ENCODE measurements around the gene CLEC11A.
"Not testable (repeated sequence)": the region's sequence is repeated elsewhere in the genome, so short reads cannot be mapped to it uniquely, and the experiment has no call there.

CLEC11A gene

GRCh38 chr19:50739914-50740426 lies 16.8 kb downstream of the CLEC11A start:
- no peak for DNase-seq
- peaks cover 53 to 73% of the 10 kb centered on the region in 2 donors for H3K27me3 Mint-ChIP-seq
- H3K27ac Mint-ChIP-seq, result no peak overlapping the region
- no peak overlapping the region for H3K4me3 Mint-ChIP-seq
- ATAC-seq (replicated peaks), result no peak
- H3K4me1 Mint-ChIP-seq (ENCODE audit: low read depth in 2 of 2), result no peaks in the 10 kb centered on the region
- H3K36me3 Mint-ChIP-seq (ENCODE audit: insufficient read depth), result no peaks in the 10 kb centered on the region
- H3K9me3 Mint-ChIP-seq, result no peaks in the 10 kb centered on the region

DNA sequence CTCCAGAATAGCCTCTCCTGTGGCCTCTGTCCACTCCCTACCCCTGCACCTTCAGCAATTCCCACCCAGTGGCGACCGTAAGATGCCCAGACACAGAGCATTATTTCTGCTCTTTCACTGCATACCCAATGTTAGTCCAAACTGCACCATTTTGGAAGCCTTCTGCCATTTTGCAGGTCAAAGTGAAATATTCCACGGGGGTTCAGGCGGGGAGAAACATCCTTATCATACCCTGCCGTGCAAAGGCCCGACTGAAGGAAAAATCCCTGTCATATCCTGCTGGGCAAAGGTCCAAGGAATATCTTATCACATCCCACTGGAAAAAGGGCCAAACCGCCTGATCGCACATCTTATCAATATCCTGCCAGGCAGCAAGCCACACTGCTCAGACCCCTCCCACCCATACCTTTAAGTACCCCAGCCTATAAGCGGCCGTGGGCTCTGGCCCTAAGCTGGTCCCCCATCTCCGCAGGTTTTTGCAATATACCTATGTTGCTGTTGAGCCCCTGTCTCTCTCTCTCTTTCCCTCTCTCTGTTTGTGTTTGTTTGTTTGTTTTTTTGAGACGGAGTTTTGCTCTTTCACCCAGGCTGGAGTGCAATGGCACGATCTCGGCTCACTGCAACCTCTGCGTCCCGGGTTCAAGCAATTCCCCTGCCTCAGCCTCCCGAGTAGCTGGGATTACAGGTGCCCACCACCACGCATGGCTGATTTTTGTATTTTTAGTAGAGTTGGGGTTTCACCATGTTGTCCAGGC lies 18.2 kb downstream of the CLEC11A start:
- peaks cover 39 to 70% of the 10 kb centered on the region in 2 donors for H3K27me3 Mint-ChIP-seq
- no peaks in the 10 kb centered on the region for H3K4me1 Mint-ChIP-seq (ENCODE audit: low read depth in 2 of 2)
- DNase-seq, result no peak
- no peak overlapping the region for H3K27ac Mint-ChIP-seq
- H3K4me3 Mint-ChIP-seq, result no peak overlapping the region
- no peak for ATAC-seq (replicated peaks)
- H3K9me3 Mint-ChIP-seq, result no peaks in the 10 kb centered on the region
- H3K36me3 Mint-ChIP-seq (ENCODE audit: insufficient read depth), result no peaks in the 10 kb centered on the region

GRCh38 chr19:50743537-50743936 lies 20.4 kb downstream of the CLEC11A start:
- ATAC-seq (replicated peaks) (no peak), DNase-seq (no peak)
- Mint-ChIP-seq H3K36me3 (ENCODE audit: insufficient read depth) (no peaks in the 10 kb centered on the region), H3K27me3 (peaks cover 29 to 60% of the 10 kb centered on the region in 2 donors), H3K4me3 (no peak overlapping the region), H3K4me1 (ENCODE audit: low read depth in 2 of 2) (no peaks in the 10 kb centered on the region), H3K9me3 (no peaks in the 10 kb centered on the region), H3K27ac (no peak overlapping the region)

GRCh38 chr19:50745221-50745620 lies 22.1 kb downstream of the CLEC11A start:
- DNase-seq (no peak), ATAC-seq (replicated peaks) (no peak)
- H3K27me3 Mint-ChIP-seq, result peaks cover 19 to 43% of the 10 kb centered on the region in 2 donors
- no peak overlapping the region for H3K27ac Mint-ChIP-seq
- no peak overlapping the region for H3K4me3 Mint-ChIP-seq
- no peaks in the 10 kb centered on the region for H3K36me3 Mint-ChIP-seq (ENCODE audit: insufficient read depth)
- H3K4me1 Mint-ChIP-seq (ENCODE audit: low read depth in 2 of 2), result no peaks in the 10 kb centered on the region
- no peaks in the 10 kb centered on the region for H3K9me3 Mint-ChIP-seq

GRCh38 chr19:50747141-50747540 lies 24.0 kb downstream of the CLEC11A start:
- not testable (repeated sequence) for ATAC-seq (replicated peaks); H3K27ac Mint-ChIP-seq; H3K9me3 Mint-ChIP-seq; H3K4me3 Mint-ChIP-seq; H3K4me1 Mint-ChIP-seq (ENCODE audit: low read depth in 2 of 2); H3K36me3 Mint-ChIP-seq (ENCODE audit: insufficient read depth); DNase-seq
- H3K27me3 Mint-ChIP-seq, result peaks cover 7 to 32% of the 10 kb centered on the region in 2 donors

DNA sequence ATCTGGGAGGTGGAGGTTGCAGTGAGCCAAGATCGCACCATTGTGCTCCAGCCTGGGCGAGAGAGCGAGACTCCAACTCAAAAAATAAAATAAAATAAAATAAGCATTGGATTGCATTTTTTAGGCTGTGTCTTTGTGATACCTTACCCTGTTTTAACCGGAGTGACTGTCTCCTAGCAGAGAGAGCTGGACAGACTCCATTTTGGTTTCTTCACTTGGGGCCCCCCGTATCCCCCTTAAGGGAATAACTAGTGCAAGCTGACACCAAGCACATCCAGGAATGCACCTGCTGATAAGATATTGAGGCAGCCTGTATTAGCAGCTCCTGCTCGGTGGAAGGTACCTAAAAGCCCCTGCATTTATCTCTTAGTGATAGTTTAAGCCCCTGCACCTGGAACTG lies 26.3 kb downstream of the CLEC11A start:
- DNase-seq, result no peak
- no peak for ATAC-seq (replicated peaks)
- Mint-ChIP-seq H3K27me3 (peaks cover 7 to 42% of the 10 kb centered on the region in 2 donors), H3K9me3 (no peaks in the 10 kb centered on the region), H3K4me1 (ENCODE audit: low read depth in 2 of 2) (no peaks in the 10 kb centered on the region), H3K27ac (no peak overlapping the region), H3K36me3 (ENCODE audit: insufficient read depth) (no peaks in the 10 kb centered on the region), H3K4me3 (no peak overlapping the region)

- DNase-seq (no peak), ATAC-seq (replicated peaks) (no peak)
- Mint-ChIP-seq H3K4me1 (ENCODE audit: low read depth in 2 of 2) (no peaks in the 10 kb centered on the region), H3K27me3 (peaks cover 12 to 47% of the 10 kb centered on the region in 2 donors), H3K9me3 (no peaks in the 10 kb centered on the region), H3K4me3 (no peak overlapping the region), H3K27ac (no peak overlapping the region), H3K36me3 (ENCODE audit: insufficient read depth) (no peaks in the 10 kb centered on the region)
Observed at GRCh38 chr19:50750010-50750409, 26.8 kb downstream of the CLEC11A start.

DNA sequence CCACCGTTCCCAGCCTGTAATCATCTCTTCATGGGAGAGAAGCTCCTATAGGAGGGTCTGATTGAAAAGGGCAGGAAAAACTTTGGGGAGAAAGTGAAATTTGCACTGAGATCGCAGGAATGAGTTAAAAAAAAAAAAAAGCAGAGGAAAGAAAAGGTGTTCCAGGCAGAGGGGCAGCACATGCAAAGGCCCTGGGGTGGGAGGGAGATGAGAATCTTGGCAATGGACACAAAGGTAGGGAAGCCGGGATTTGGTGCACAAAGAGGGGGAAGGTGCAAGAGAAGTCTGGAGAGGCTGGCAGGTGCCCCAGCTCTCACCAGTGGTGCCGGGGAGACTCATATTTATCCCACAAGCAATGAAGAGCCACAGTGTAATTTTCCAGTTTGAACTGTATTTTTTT lies 30.7 kb downstream of the CLEC11A start:
- ATAC-seq (replicated peaks) (no peak), DNase-seq (no peak)
- H3K4me3 Mint-ChIP-seq, result no peak overlapping the region
- H3K9me3 Mint-ChIP-seq, result no peaks in the 10 kb centered on the region
- no peaks in the 10 kb centered on the region for H3K36me3 Mint-ChIP-seq (ENCODE audit: insufficient read depth)
- no peak overlapping the region for H3K27ac Mint-ChIP-seq
- no peaks in the 10 kb centered on the region for H3K4me1 Mint-ChIP-seq (ENCODE audit: low read depth in 2 of 2)
- H3K27me3 Mint-ChIP-seq, result peaks cover 24 to 56% of the 10 kb centered on the region in 2 donors

GRCh38 chr19:50756244-50756643 lies 33.1 kb downstream of the CLEC11A start:
- H3K9me3 Mint-ChIP-seq; ATAC-seq (replicated peaks); H3K36me3 Mint-ChIP-seq (ENCODE audit: insufficient read depth); DNase-seq; H3K4me3 Mint-ChIP-seq; H3K27ac Mint-ChIP-seq; H3K4me1 Mint-ChIP-seq (ENCODE audit: low read depth in 2 of 2): not testable (repeated sequence)
- H3K27me3 Mint-ChIP-seq, result peaks cover 24 to 60% of the 10 kb centered on the region in 2 donors

DNA sequence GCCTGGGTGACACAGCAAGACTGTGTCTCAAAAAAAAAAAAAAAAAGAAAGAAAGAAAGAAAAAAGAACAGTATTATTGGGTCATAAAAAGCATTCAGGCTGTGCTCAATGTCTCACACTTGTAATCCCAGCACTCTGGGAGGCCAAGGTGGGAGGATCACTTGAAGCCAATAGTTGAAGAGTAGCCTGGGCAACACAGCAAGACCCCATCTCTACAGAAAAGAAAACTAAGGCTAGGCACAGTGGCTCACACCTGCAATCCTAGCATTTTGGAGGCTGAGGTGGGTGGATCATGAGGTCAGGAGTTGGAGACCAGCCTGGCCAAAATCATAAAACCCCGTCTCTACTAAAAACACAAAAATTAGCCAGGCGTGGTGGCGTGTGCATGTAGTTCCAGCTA lies 34.5 kb downstream of the CLEC11A start:
- DNase-seq, H3K4me3 Mint-ChIP-seq: not testable (repeated sequence)

GRCh38 chr19:50759076-50759475 lies 35.9 kb downstream of the CLEC11A start:
- ATAC-seq (replicated peaks); H3K9me3 Mint-ChIP-seq; H3K4me3 Mint-ChIP-seq; DNase-seq; H3K27ac Mint-ChIP-seq; H3K4me1 Mint-ChIP-seq (ENCODE audit: low read depth in 2 of 2); H3K36me3 Mint-ChIP-seq (ENCODE audit: insufficient read depth): not testable (repeated sequence)
- H3K27me3 Mint-ChIP-seq, result peaks cover 18 to 45% of the 10 kb centered on the region in 2 donors

More for the DNA sequence above, 34.5 kb downstream of the CLEC11A start:
- not testable (repeated sequence) for H3K36me3 Mint-ChIP-seq (ENCODE audit: insufficient read depth); H3K9me3 Mint-ChIP-seq; H3K27ac Mint-ChIP-seq; ATAC-seq (replicated peaks); H3K4me1 Mint-ChIP-seq (ENCODE audit: low read depth in 2 of 2)
- peaks cover 24 to 54% of the 10 kb centered on the region in 2 donors for H3K27me3 Mint-ChIP-seq

- no peak for DNase-seq
- Mint-ChIP-seq H3K4me1 (ENCODE audit: low read depth in 2 of 2) (no peaks in the 10 kb centered on the region), H3K36me3 (ENCODE audit: insufficient read depth) (no peaks in the 10 kb centered on the region), H3K27me3 (peaks cover 16 to 45% of the 10 kb centered on the region in 2 donors), H3K27ac (no peak overlapping the region), H3K9me3 (no peaks in the 10 kb centered on the region), H3K4me3 (no peak overlapping the region)
- ATAC-seq (replicated peaks), result no peak
Observed at GRCh38 chr19:50759886-50760285, 36.7 kb downstream of the CLEC11A start.

- H3K27ac Mint-ChIP-seq; H3K9me3 Mint-ChIP-seq; H3K36me3 Mint-ChIP-seq (ENCODE audit: insufficient read depth); ATAC-seq (replicated peaks); H3K4me1 Mint-ChIP-seq (ENCODE audit: low read depth in 2 of 2); DNase-seq; H3K4me3 Mint-ChIP-seq: not testable (repeated sequence)
- peaks cover 11 to 48% of the 10 kb centered on the region in 2 donors for H3K27me3 Mint-ChIP-seq
Observed at GRCh38 chr19:50761501-50761900, 38.3 kb downstream of the CLEC11A start.

DNA sequence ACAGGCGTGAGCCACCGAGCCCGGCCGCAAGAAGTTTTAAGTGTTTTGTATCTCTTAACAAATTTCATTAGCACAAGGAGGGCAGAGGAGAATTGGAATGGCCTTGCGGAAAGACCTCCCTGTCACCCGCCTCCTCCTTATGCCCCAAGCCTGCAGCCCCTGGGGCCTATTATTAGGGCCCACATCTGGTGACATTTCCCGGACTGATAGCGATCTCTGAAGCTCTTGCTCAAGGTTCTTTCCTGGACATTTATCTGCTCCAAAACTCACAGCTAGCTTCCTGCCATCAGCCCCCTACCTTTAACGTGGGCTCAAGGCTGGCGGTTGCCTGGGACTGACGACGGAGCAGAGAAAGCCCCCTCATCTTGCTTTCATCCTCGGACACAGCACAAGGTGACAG lies 40.4 kb downstream of the CLEC11A start:
- H3K27me3 Mint-ChIP-seq, result peaks cover 25 to 60% of the 10 kb centered on the region in 2 donors
- H3K36me3 Mint-ChIP-seq (ENCODE audit: insufficient read depth), result not testable (repeated sequence)

More for the DNA sequence above, 40.4 kb downstream of the CLEC11A start:
- H3K27ac Mint-ChIP-seq; H3K4me3 Mint-ChIP-seq; H3K9me3 Mint-ChIP-seq; ATAC-seq (replicated peaks); H3K4me1 Mint-ChIP-seq (ENCODE audit: low read depth in 2 of 2); DNase-seq: not testable (repeated sequence)

Data from effector memory CD8-positive, alpha-beta T cell (primary cell).